B cell (primary cell): ENCODE results near the gene RGS9BP. TPM values are rescaled to one million over a fixed set of nuclear protein-coding genes. Genes with fewer than 3 reads are reported as not detected.

ENCODE experiments used
- ATAC-seq: fragments of 200-7000 bp; cut with Tn5 transposase; one replicate; pipeline ENCODE4 v1.10.0; 2021; ENCODE audit warnings: low read depth, mild to moderate bottlenecking, moderate number of reproducible peaks, moderate library complexity
- CTCF ChIA-PET: fragments of 350-600 bp; sonication (Branson Sonifier 250); formaldehyde crosslinking; loops from one replicate; lab custom pipeline; 2021; ENCODE audit warnings: antibody characterized with exemption, inconsistent platforms; lab: Charles Lee
- POLR2A ChIA-PET: fragments of 350-600 bp; sonication (Branson Sonifier 250); formaldehyde crosslinking; loops from one replicate; lab custom pipeline; 2021; ENCODE audit warnings: antibody characterized with exemption; lab: Charles Lee
- DNase-seq: peaks from one replicate; pipeline ENCODE4 v3.0.0; 2013
- H2AFZ ChIP-seq: 2 replicates; pipeline ENCODE4 v1.6.1; 2012; ENCODE audit warnings: mild to moderate bottlenecking, low read depth, low read length; ENCODE audit not compliant: insufficient read depth, poor library complexity, severe bottlenecking
- H3K27ac ChIP-seq, 2 donors: 1 replicate in 1 of 2; 2 replicates in 1 of 2; pipeline ENCODE4 v1.5.1; 2012 to 2013; ENCODE audit warnings: low read length in 2 of 2, mild to moderate bottlenecking in 2 of 2, moderate library complexity in 1 of 2
- H3K27me3 ChIP-seq, 4 experiments: fragments of 200-600 bp in 1 of 4; sonication (generic) in 1 of 4; replicated peaks in 1 of 4; 1 replicate in 2 of 4; 2 replicates in 2 of 4; pipeline versions ENCODE4 v1.6.1 to v1.7.0; 2013 to 2016; ENCODE audit warnings: low read length in 3 of 4, mild to moderate bottlenecking in 2 of 4, mixed read lengths in 1 of 4, moderate library complexity in 1 of 4; ENCODE audit not compliant: insufficient read depth in 4 of 4, control insufficient read depth in 3 of 4; ENCODE audit errors: control extremely low read depth in 1 of 4
- H3K36me3 ChIP-seq, 2 experiments: replicated peaks in 1 of 2; 1 replicate in 1 of 2; 2 replicates in 1 of 2; pipeline versions ENCODE4 v1.6.1 to v1.7.1; 2013; ENCODE audit warnings: low read length in 1 of 2; ENCODE audit not compliant: insufficient read depth in 2 of 2, control insufficient read depth in 1 of 2; ENCODE audit errors: control extremely low read depth in 1 of 2, extremely low read depth in 1 of 2
- H3K4me1 ChIP-seq, 2 donors: fragments of 200-600 bp in 1 of 2; sonication (generic) in 1 of 2; 1 replicate in 1 of 2; 2 replicates in 1 of 2; pipeline versions ENCODE4 v1.5.1 to v1.6.1; 2013 to 2017; ENCODE audit warnings: low read length in 2 of 2; ENCODE audit not compliant: control insufficient read depth in 2 of 2, insufficient read depth in 2 of 2
- H3K4me2 ChIP-seq: replicated peaks from 2 replicates; pipeline ENCODE3; 2012; ENCODE audit warnings: mild to moderate bottlenecking, low read depth, low read length; ENCODE audit not compliant: poor library complexity, severe bottlenecking
- H3K4me3 ChIP-seq, 5 experiments: fragments of 200-600 bp in 1 of 5; sonication (generic) in 1 of 5; 1 replicate in 3 of 5; 2 replicates in 2 of 5; pipeline versions ENCODE4 v1.5.1 to v1.7.0; 2011 to 2016; ENCODE audit warnings: low read length in 4 of 5, mild to moderate bottlenecking in 4 of 5, low read depth in 2 of 5, control low read depth in 1 of 5, moderate library complexity in 1 of 5; ENCODE audit not compliant: insufficient read depth in 1 of 5; ENCODE audit errors: control extremely low read depth in 1 of 5, extremely low read depth in 1 of 5
- H3K79me2 ChIP-seq: fragments of 200-600 bp; sonication (generic); one replicate; pipeline ENCODE4 v1.6.0; 2016; ENCODE audit warnings: low read length; ENCODE audit not compliant: control insufficient read depth, insufficient read depth
- H3K9ac ChIP-seq: fragments of 200-600 bp; sonication (generic); 2 replicates; pipeline ENCODE4 v1.6.1; 2017; ENCODE audit warnings: mild to moderate bottlenecking, low read length, moderate library complexity
- H3K9me3 ChIP-seq, 3 donors: one replicate each; pipeline versions ENCODE4 v1.6.1 to v1.7.1; 2013; ENCODE audit warnings: low read length in 2 of 3; ENCODE audit not compliant: control insufficient read depth in 2 of 3, insufficient read depth in 1 of 3; ENCODE audit errors: control extremely low read depth in 1 of 3
- H4K20me1 ChIP-seq: 2 replicates; pipeline ENCODE4 v1.6.0; 2012; ENCODE audit warnings: mild to moderate bottlenecking, low read length; ENCODE audit not compliant: insufficient read depth, control insufficient read depth, poor library complexity, severe bottlenecking
- H3K27ac Mint-ChIP-seq: one replicate; pipeline ENCODE4 v1.8.0; 2021; ENCODE audit warnings: mixed read lengths
- H3K27me3 Mint-ChIP-seq: one replicate; pipeline ENCODE4 v1.8.0; 2021; ENCODE audit warnings: mixed read lengths
- H3K4me1 Mint-ChIP-seq: one replicate; pipeline ENCODE4 v1.8.0; 2021; ENCODE audit warnings: mixed read lengths
- H3K4me3 Mint-ChIP-seq: one replicate; pipeline ENCODE4 v1.8.0; 2021; ENCODE audit warnings: mixed read lengths
- H3K9me3 Mint-ChIP-seq: one replicate; pipeline ENCODE4 v1.8.0; 2022; ENCODE audit warnings: mixed read lengths; ENCODE audit not compliant: insufficient read depth
- CTCF ChIP-seq: fragments of 200-600 bp; IDR thresholded peaks from one replicate; pipeline ENCODE4 v1.8.0; 2022; ENCODE audit warnings: antibody characterized with exemption, mild to moderate bottlenecking
- EZH2 ChIP-seq: IDR thresholded peaks from 2 replicates; pipeline ENCODE4 v1.6.1; 2012; ENCODE audit warnings: borderline replicate concordance, low read depth, mild to moderate bottlenecking, moderate library complexity, low read length; ENCODE audit not compliant: insufficient read depth, poor library complexity, severe bottlenecking
- WGBS: methylation state at CpG from one replicate; pipeline ENCODE4 v1.1.5; 2013; ENCODE audit warnings: missing lambda C conversion rate; ENCODE audit not compliant: insufficient coverage; 5-methylcytosine and 5-hydroxymethylcytosine counted together
- intact Hi-C: fragments of 100-400 bp; cut with micrococcal nuclease; formaldehyde crosslinking; loops from one replicate; pipeline ENCODE4 v1.10.0; 2022
- polyA plus RNA-seq: library from polyadenylated mRNA; depleted of rRNA; stranded (reverse); fragments of >200 nt; gene quantifications from 2 replicates; pipeline ENCODE4 v1.2.3, GENCODE V29; 2012
- small RNA-seq: library from RNA; depleted of rRNA; stranded (forward); fragments of <200 nt; gene quantifications from one replicate; pipeline ENCODE3, GENCODE V24; 2012; ENCODE audit warnings: low replicate concordance, low read depth; ENCODE audit not compliant: insufficient read length
- total RNA-seq, 2 donors: library from RNA; stranded (reverse); fragments of 120-200 nt in 1 of 2; gene quantifications; 1 replicate in 1 of 2; 2 replicates in 1 of 2; pipeline versions ENCODE4 v1.2.3 to v1.2.4, GENCODE V29; 2013 to 2022

RGS9BP gene
- total and polyA plus RNA-seq, 2 donors (not counting 1 experiment from before 2014, with no cell fraction given): 0.03 to 0.25 TPM

DNA sequence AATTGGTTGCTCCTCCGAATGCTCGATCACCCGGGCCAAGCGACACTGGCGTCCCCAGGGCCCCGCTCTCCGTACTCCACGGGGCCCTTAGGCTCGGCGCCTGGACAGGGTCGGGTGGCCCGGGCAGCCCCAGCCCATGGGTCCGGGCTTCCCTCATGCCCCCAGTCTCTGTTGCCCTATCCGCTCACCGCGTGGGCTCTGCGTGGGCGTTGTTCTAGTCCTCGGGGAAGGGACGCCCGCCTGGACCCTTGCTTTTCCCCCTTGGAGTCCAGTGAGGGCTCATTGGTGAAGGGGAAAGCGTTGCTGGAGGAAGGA is 45.2 kb downstream of the RGS9BP start:
- Histone ChIP-seq H3K4me1 (no peaks in the 10 kb centered on the region), H3K79me2 (no peaks in the 10 kb centered on the region), H3K9me3 (peaks cover 0 to 8% (median 0%) of the 10 kb centered on the region in 3 donors), H3K27me3 (no peaks in the 10 kb centered on the region), H3K36me3 (no peaks in the 10 kb centered on the region), H3K9ac (no peak overlapping the region), H3K27ac (no peak overlapping the region), H4K20me1 (no peaks in the 10 kb centered on the region), H3K4me3 (no peak overlapping the region), H2AFZ (no peak overlapping the region), H3K4me2 (no peak overlapping the region)
- intact Hi-C loops: no loop called here
- ATAC-seq (no peak), DNase-seq (no peak)
- CTCF ChIA-PET: no interaction called here
- TF ChIP-seq CTCF (no peak), EZH2 (no peak)
- Mint-ChIP-seq H3K27ac (no peak overlapping the region), H3K4me3 (no peak overlapping the region), H3K9me3 (no peaks in the 10 kb centered on the region), H3K27me3 (no peaks in the 10 kb centered on the region), H3K4me1 (no peaks in the 10 kb centered on the region)
- POLR2A ChIA-PET: no interaction called here
- WGBS: 98% methylated on average over 21 of the region's 22 CpGs

Small RNA genes within 50 kb of the gene (small RNA-seq; reads per million reads assigned to genes)
- gene RN7SL789P: not detected

Other genes with a start within 250 kb of the RGS9BP start
- gene PDCD5, start 94.7 kb upstream of the RGS9BP start, total RNA-seq: 39.5 and 43.2 TPM in 2 replicates
- 34.8 and 57.8 TPM in 2 replicates for gene PDCD5, start 94.7 kb upstream of the RGS9BP start, polyA plus RNA-seq
- 43.8 and 45.6 TPM in 2 replicates for gene ANKRD27, start 668 bp upstream of the RGS9BP start, total RNA-seq
- 12.9 and 16.7 TPM in 2 replicates for gene ANKRD27, start 668 bp upstream of the RGS9BP start, polyA plus RNA-seq
- 7.1 and 8.9 TPM in 2 replicates for gene NUDT19, start 16.0 kb downstream of the RGS9BP start, total RNA-seq
- gene NUDT19, start 16.0 kb downstream of the RGS9BP start, polyA plus RNA-seq: 3.6 and 3.7 TPM in 2 replicates
- gene TDRD12, start 43.9 kb downstream of the RGS9BP start, total RNA-seq: 0.68 and 1.1 TPM in 2 replicates
- 0.30 and 0.74 TPM in 2 replicates for gene TDRD12, start 43.9 kb downstream of the RGS9BP start, polyA plus RNA-seq
- 0.49 and 0.62 TPM in 2 replicates for gene SLC7A9, start 193.9 kb downstream of the RGS9BP start, total RNA-seq
- 0.19 and 0.94 TPM in 2 replicates for gene SLC7A9, start 193.9 kb downstream of the RGS9BP start, polyA plus RNA-seq